Umbilical cord (tissue), 2 donors: ENCODE data around the gene TBCK. TPM values are rescaled to one million over a fixed set of nuclear protein-coding genes. Genes with fewer than 3 reads are reported as not detected.
A peak's percentile ranks its signal among the peaks of the same experiment; 100 is the strongest.

Source experiments
- DNase-seq: peaks from one replicate; pipeline ENCODE4 v3.0.0-alpha.2; 2015; ENCODE audit warnings: low spot score
- total RNA-seq: library from RNA; depleted of rRNA; stranded (reverse); fragments of >200 nt; gene quantifications from one replicate; pipeline ENCODE4 v1.2.3, GENCODE V29; 2014; ENCODE audit warnings: low replicate concordance; ENCODE audit not compliant: insufficient read depth

Gene TBCK
- total RNA-seq, result 123 TPM

DNA sequence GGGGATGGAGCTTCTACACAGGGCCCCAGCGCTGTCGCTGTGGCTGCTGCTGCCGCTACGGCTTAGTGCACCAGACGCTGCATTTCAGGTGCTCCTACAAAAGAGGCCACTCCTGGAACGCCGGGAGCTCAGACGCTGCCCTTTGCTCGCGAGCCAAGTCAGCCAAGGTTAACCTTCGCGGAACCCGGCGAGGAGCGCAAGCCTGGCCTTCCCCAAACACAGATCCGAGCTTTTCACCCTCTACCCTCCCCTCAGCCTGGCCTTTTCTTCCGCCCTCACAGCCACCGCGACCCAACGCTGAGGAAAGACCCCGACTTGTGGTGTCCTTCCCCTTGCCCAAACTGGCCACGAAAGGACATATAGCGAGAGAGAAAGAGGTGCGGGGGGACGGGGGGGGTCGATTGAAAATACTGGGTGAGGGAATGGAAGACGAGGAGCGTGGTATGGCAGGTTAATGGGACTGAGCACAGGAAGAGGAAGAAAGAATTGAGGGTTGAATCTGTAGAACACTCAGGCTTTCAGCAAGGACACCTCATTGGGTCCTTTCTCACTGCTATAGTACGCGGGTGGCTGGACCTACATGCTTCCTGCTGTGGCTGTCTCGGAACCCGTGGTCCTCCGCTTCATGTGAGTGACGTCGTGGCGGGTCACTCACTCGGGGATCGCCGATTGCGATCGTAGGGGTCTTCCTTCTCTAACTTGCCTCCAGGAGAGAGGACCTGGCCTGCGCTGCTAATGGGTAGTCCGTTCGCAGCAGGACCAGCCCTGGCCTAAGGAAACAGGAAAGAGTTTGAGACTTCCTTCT lies at the start of gene TBCK, which contains the start of gene AIMP1:
Gene TBCK (minus strand): TSS at position 242 of the 805 bp plus-strand sequence. CDS start 7,249 bp downstream, outside the sequence.
Gene AIMP1 (plus strand): TSS at position 583 of the 805 bp plus-strand sequence. CDS start 8,460 bp downstream, outside the sequence.
- peak; percentile 97 for DNase-seq

DNA sequence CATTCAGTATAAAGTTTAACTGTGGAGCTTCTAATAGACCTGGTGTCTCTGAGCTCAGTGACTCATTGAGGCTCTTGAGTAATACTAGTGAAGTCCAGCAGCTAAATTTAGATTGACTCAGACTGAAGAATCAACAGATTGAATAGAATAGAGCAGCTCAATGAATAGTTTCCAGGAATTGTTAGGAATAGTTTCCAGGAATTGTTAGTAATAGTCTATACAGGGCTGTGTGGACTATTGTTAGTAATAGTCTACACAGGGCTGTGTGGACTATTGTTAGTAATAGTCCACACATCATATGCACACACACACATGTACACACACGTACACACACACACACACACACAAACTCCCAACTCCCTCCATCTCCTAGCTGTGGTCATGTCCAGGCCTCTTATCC lies 49.6 kb upstream of the TBCK start:
- DNase-seq, result peak; percentile 93

DNA sequence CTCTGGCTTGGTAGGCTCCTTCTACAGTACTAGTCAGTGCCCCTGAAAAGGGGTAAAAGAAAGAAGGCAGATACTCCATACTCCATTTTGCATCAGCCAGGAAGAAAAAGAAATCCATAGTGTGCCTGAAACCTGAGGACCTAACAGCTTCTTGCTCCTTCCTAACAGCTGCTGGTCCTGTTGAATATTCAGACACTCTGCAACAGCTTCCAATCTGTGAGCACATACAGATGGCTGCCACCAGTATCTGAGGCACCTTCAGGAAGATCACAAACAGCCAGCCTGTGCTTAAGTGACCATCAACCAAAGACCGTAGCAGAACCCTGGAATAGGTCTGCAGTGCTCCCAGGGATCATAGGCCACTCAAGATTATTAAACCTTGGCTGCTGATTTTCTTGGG lies 48.3 kb upstream of the TBCK start:
- DNase-seq, result no peak

DNA sequence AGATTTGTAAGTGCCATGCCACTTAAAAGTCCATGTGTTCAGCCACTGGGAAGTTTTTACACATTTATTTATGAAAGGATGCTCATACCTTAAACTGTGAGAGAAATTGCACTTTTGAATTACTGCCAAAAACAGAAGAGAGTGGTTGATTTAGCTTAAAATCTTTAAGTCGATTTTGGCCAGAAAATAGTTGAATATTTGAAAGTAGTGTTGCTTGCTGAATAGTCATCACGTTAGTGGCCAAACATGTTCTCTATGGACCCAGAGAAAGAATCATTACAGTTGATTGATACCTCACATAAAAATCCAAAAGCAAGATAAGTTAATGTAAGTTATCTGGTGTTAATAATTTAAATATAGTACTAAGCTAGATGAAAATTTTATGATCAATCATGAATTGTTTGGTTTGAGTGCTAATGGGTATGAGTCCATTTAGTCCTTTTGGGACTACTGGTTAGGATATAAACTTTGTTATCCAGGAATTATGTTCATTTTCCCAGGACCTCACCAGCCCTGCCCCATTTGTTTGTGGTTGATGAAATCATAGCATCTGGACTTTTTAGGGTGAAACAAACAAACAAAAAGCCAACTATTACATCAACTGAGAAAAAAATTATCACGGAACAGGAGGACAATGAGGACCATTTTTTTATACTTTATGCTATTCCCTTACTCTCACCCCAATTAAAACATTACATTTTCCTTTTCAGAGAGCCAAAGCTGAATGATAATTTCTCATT lies 46.2 kb upstream of the TBCK start:
- no peak for DNase-seq

DNA sequence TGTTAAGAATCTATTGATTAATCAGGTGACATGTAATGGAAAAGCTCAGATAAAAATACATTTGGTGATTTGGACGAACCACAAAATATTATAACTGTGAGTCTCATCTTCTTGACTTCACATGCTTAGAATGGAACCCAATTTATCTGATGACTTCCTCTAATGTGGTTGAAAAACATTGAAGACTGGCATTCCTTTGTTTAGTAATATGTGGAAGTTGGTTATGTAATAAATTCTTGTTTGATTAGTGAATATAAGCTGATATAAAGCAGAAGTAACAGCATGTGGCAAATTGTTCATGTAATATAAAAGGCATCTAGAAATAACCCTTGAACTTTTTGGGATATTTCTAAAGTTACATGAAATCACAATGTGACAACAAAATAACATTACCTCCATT lies 42.9 kb upstream of the TBCK start:
- DNase-seq, result no peak

DNA sequence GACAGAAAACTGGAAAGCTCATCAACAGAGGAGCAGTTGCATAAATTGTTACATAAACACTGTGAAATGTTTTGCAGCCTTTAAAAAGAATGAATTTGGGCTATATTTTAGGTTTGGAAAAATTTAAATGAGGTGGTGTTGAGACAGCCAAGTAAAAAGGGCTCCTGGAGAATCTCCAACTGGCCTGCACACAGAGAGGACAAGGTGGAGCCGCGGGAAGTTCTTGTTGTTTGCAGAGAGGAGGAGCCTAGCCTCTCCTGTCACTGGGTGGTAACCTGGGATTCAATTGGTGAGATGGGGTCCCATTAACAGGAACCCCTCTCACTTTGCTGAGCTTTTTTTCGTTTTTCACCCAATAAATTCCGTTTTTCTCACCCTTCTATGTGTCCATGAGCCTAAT lies 39.2 kb upstream of the TBCK start:
- DNase-seq, result no peak

DNA sequence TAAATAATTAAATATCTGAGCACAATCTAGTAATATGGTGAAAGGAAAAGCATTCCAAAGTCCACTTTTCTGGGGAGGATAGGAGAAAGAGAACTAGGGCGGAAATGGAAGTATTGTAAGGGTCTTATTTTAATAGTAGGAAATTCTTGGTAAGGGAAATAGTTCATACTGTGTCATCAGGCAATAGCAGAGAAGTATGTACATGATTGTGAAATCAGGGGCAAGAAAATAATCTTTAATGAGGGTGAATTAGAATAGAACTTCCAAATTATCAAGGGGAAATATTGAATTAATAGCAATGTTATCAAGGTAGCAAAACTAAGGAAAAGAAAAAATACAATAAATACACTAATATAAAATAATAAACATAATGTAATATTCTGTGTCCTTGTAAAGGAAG lies 37.8 kb upstream of the TBCK start:
- DNase-seq, result no peak

DNA sequence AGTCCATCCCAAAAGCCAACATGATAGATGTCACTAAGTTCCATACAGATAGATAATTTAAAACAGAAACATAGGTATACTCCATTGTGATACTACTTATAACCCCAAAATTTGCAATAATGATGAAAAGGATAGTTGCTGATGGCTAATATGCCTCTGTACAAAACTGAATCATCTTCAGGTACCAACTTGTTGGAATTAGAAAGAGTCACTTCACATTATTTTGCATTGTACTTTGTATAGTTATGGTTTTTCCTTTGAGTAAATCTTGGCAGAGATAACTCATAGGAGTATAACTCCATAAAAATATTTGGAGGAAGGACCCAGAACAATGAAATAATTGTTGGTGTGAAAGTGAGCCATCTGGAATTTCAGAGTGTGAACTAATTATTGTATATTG lies 35.0 kb upstream of the TBCK start:
- DNase-seq, result no peak

DNA sequence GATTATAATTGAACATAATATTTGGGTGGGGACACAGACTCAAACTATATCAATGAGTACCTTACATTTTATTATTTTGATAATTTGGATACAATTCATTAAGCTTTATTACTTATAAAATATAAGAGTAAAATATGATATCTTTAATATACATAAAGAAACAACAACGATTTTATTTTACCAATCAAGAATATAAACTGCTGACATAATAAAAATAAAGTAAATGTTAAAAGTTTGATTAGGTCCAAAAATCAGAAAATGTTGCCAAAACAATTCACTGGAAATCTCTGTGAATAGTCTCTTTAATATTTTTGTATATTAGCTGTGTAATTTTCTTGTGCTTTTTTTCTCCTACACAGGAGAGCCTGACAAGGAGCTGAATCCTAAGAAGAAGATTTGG lies 31.2 kb upstream of the TBCK start:
- DNase-seq, result no peak

DNA sequence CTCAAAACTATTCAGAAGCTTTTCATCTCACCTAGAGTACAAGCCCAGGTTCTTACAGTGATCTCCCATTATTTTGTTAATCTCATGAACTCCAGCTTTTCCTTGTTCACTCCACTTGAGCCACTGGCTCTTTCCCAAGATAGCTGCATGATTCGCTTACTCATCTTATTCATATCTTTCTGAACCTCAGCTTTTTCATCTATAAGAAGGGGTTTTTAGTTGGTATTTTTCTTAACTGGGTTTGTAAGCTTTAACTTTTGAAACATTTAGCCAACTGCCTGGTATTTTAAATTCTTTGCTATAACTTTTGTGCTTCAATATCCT lies 28.6 kb upstream of the TBCK start:
- peak; percentile 93 for DNase-seq

DNA sequence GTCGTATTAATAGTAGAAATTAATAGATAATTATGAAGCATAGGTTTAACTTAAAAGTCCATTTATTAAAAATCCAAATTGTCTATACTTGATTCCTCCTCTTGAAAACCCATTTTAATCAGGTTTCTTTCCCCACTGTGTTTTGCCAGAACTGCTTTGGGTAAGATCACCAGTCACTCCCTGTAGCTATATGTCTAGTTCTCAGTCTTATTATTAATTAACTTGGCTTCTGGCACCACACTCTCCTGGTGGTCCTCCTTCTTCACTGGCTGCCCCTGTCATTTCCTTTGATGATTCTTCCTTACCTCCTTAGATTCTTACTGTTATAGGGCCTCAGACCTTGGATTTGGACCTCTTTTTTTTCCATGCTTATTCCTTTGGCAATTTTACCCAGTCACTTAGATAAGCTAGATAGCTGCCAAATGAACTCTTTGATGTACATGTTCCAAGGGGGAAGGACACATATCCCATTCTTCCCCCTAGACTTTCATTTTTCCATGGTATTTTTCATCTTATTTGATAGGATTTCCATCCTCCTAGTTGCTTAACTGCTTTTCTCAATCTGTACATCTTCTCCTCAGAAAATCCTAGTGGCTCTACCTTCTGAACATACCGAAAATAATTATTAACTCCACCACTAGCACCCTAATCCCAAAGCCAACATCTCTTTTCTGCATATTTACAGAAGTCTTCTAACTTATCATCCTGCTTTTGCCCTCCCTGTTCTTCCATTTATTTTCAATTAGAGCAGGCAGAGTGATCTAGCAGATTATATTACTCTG lies 28.0 kb upstream of the TBCK start:
- DNase-seq, result peak; percentile 72

DNA sequence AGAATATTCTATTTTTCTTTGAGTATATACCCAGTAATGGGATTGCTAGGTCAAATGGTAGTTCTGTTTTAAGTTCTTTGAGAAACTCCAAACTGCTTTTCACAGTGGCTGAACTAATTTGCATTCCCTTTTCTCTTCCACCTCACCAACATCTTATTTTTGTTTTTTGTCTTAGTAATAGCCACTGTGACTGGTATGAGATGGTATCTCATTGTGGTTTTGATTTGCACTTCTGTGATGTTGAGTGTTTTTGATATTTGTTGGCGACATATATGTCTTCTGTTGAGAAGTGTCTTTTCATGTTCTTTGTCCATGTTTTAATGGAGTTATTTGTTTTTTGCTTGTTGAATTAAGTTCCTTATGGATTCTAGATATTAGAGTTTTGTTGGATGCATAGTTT lies 24.8 kb upstream of the TBCK start:
- no peak for DNase-seq

DNA sequence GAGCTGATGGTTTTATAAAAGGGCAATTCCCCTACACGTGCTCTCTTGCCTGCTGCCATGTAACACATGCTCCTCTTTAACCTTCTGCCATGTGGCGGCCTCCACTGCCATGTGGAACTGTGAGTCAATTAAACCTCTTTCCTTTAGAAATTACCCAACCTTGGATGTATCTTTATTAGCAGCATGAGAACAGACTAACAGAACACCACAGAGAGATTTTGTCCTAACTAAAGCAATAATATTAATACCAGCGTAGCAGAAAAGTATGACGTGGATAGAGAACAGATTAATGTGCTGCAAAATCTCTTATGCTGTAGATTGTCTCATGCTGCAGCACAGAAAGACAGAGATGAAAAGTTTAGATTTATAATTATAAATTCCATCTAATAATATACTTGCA lies 23.4 kb upstream of the TBCK start:
- peak; percentile 92 for DNase-seq

DNA sequence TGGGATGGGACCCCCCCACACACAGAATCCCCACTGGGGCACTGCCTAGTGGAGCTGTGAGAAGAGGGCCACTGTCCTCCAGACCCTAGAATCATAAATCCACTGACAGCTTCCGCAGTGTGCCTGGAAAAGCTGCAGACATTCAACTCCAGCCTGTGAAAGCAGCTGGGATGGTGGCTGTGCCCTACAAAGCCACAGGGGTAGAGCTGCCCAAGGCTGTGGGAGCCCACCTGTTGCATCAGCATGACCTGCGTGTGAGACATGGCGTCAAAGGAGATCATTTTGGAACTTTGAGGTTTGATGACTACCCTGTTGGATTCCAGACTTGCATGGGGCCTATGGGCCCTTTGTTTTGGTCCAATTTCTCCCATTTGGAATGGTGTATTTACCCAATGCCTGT lies 22.7 kb upstream of the TBCK start:
- DNase-seq, result no peak

DNA sequence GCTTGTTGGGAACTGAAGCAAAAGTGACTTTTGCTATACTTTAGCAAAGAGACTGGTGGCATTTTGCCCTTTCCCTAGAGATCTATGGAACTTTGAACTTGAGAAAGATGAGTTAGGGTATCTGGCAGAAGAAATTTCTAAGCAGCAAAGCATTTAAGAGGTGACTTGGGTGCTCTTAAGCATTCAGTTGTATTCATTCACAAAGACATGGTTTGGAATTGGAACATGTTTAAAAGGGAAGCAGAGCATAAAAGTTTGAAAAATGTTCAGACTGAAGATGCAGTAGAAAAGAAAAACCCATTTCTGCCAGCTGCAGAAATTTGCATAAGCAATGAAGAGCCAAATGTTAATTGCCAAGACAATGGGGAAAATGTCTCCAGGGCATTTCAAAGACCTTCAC lies 21.9 kb upstream of the TBCK start:
- no peak for DNase-seq

DNA sequence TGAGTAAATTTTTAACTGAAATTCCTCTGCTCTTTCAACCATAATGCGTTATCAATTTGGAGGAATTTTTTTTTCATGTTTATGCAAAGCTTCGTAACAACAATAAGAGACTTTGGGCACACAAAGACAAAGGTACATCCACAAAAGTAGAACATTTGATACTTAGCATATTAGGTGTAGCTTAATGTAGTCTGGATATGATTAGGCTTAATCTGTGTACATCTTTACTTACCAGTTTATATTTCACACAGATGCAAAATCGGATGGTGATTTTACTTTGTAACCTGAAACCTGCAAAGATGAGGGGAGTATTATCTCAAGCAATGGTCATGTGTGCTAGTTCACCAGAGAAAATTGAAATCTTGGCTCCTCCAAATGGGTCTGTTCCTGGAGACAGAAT lies 20.6 kb upstream of the TBCK start:
- DNase-seq, result no peak

DNA sequence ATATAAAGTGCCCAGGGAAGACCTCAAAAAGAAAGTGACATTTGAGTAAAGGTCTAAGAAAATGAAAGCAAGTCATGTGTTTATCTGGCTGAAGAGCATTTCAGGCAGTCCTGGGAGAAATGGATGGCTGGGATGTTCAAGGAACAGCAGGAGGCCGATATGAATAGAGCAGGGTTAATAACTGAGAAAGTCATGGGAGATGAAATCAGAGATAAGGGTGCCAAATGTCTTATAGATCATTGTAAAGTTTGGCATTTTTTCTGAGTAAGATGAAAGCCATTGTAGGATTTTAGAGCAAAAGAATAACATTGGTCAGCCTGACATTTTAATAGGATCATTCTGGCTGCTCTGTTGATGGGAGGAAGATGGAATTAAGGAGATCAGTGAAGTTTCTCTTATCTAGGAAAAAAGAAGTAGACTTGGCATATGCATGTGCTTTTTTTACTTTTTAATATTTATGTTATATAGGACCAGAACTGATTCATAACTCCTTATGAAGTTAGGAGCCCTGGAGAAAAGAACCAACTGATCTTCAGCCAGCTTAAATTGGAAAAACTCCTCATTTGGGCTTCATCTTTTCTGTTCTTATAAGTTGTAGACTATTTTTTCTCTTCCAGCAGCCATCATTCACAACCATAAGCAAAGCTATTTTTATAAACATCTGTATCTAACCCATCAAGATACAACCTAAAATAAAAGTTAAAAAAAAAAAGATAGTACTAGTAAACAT lies 18.9 kb upstream of the TBCK start:
- DNase-seq, result peak; percentile 92

DNA sequence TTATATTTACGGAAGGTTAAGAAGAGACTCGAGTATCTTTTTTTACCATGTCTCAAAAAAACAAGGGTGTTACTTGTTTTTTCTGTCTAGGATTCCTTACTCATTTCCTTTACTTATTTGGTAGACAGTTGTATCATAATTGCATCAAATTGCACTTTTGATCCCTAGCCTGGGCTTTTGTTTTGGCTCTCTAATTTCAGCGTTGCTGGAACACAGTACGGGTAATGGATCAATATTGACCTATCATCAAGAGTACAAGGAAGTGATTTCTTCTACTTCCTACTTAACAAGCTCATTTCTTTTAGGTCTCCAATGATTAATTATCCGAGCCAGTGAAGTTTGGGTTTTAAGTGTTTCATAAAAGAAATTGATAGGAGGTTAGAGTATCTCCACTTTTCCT lies 17.2 kb upstream of the TBCK start:
- DNase-seq, result no peak

DNA sequence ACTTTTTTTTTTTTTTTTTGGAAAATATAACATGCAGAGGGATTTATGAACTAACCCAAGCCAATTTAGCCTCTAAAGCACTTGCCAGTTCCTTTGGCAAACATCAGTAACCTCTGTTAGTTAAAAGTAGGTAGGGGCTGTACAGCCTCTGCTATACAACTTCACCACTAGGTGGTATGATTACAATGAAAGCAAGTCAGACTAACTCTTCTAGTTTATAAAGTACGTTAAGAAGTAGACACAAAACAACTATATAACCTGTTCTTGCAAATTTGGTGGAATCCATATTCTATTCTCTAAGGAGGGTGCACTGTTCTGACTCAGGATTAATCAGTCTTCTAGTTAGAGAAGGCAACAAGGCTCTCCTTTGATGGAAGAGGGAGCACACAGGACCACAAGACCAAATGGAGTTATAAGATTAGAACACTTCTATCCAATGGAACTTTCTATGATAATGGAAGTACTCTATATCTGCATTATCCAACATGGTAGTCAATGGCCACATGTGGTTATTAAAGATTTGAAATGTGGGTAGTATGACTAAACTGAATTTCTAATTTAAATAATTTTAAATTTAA lies 13.1 kb upstream of the TBCK start:
- DNase-seq, result peak; percentile 63

DNA sequence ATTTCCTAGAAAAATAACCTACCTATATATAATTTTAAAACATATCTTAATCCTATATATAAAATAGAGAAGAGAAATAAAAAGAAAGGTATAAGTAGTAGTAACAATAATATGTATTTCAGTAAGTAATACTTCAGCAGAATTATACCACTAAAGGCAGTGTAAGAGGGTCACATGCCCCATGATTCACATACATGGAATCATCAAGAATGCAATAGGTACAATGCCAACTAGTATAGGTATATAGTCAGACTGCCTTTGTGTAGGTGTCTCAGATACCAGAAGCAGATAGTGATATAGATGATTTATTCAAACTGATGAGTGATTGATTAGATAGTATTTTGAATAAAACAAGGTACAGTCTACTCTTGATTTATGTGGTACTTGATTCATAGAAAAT lies 9.8 kb upstream of the TBCK start:
- no peak for DNase-seq

DNA sequence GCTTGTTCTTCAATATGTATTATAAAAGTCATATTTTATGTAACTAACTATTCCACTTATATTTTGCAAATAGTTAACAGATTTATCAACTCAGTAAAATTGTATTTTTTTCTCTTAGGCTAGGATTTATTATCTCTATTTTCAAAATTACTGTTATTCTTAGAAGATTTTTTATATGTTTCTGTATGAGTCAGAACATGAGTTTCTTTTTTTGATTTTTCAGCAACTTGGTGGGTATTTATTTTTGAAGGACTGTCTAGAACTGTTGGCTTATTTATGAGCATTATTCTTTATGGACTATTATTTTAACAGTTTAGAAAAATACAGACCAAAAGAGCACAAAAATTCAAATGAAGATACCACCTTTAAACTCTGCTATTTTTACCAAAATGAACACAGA lies 7.1 kb upstream of the TBCK start:
- no peak for DNase-seq
